ENCODE data around the gene DMWD. TPM values are rescaled to one million over a fixed set of nuclear protein-coding genes. Genes with fewer than 3 reads are reported as not detected.

Gene DMWD
- total and polyA plus RNA-seq, 2 of the 13 experiments (the other 11 are each of a cell fraction or from before 2014, with no cell fraction given) = 10.3 to 14.9 TPM

DNA sequence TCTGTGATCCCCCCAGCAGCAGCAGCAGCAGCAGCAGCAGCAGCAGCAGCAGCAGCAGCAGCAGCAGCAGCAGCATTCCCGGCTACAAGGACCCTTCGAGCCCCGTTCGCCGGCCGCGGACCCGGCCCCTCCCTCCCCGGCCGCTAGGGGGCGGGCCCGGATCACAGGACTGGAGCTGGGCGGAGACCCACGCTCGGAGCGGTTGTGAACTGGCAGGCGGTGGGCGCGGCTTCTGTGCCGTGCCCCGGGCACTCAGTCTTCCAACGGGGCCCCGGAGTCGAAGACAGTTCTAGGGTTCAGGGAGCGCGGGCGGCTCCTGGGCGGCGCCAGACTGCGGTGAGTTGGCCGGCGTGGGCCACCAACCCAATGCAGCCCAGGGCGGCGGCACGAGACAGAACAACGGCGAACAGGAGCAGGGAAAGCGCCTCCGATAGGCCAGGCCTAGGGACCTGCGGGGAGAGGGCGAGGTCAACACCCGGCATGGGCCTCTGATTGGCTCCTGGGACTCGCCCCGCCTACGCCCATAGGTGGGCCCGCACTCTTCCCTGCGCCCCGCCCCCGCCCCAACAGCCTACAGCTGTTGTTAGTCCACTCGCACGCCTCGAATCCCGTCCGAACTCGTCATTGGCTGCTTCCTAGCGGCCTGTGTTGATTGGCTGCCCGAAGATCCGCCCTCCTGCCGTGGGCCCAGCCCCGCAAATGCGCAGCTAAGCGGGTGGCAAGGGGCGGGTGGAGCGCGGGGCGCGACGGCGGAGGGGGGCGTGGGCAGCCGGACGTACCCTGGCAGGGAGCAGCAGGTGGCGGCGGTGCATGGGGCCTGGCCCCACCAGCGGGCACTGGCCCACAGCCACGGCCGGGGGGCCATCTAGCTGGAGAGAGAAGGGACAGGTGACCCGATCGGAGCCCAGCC is 22.2 kb downstream of the DMWD start (continued):
- TF ChIP-seq, protein P1, sequence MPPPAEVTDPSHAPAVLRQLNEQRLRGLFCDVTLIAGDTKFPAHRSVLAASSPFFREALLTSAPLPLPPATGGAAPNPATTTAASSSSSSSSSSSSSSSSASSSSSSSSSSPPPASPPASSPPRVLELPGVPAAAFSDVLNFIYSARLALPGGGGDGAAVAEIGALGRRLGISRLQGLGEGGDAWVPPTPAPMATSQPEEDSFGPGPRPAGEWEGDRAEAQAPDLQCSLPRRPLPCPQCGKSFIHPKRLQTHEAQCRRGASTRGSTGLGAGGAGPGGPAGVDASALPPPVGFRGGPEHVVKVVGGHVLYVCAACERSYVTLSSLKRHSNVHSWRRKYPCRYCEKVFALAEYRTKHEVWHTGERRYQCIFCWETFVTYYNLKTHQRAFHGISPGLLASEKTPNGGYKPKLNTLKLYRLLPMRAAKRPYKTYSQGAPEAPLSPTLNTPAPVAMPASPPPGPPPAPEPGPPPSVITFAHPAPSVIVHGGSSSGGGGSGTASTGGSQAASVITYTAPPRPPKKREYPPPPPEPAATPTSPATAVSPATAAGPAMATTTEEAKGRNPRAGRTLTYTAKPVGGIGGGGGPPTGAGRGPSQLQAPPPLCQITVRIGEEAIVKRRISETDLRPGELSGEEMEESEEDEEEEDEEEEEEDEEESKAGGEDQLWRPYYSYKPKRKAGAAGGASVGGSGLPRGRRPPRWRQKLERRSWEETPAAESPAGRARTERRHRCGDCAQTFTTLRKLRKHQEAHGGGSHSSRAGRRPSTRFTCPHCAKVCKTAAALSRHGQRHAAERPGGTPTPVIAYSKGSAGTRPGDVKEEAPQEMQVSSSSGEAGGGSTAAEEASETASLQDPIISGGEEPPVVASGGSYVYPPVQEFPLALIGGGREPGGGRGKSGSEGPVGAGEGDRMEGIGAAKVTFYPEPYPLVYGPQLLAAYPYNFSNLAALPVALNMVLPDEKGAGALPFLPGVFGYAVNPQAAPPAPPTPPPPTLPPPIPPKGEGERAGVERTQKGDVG (CRISPR knock-in tag; IDR thresholded peaks at IDR 0.05; ENCODE audit: borderline replicate concordance) = peak; percentile 93; the same call in 1 of the 2 replicates
- no peak for TF ChIP-seq MTA1 (CRISPR knock-in tag; IDR thresholded peaks at IDR 0.05; ENCODE audit: borderline replicate concordance)
- peak; percentile 87; the same call in 1 of the 2 replicates for TF ChIP-seq TSC22D2 (CRISPR knock-in tag; IDR thresholded peaks at IDR 0.05; ENCODE audit: borderline replicate concordance)
- TF ChIP-seq ZFP1 (CRISPR knock-in tag; IDR thresholded peaks at IDR 0.05) = peak; percentile 87
- TF ChIP-seq, protein P2, sequence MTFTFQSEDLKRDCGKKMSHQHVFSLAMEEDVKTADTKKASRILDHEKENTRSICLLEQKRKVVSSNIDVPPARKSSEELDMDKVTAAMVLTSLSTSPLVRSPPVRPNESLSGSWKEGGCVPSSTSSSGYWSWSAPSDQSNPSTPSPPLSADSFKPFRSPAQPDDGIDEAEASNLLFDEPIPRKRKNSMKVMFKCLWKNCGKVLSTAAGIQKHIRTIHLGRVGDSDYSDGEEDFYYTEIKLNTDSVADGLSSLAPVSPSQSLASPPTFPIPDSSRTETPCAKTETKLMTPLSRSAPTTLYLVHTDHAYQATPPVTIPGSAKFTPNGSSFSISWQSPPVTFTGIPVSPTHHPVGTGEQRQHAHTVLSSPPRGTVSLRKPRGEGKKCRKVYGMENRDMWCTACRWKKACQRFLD (CRISPR knock-in tag; IDR thresholded peaks at IDR 0.05; ENCODE audit: borderline replicate concordance) = peak; percentile 51; the same call in 1 of the 2 replicates
- no peak for TF ChIP-seq SUZ12 (IDR thresholded peaks at IDR 0.05; ENCODE audit: low read depth, low read length)
- no peak for TF ChIP-seq RARA (CRISPR knock-in tag; IDR thresholded peaks at IDR 0.05)
- TF ChIP-seq KAT7 (CRISPR knock-in tag; IDR thresholded peaks at IDR 0.05; ENCODE audit: borderline replicate concordance) = peak; percentile 81; the same call in 1 of the 2 replicates
- no peak for TF ChIP-seq NR3C1 (CRISPR knock-in tag; IDR thresholded peaks at IDR 0.05)
- TF ChIP-seq, protein P3, sequence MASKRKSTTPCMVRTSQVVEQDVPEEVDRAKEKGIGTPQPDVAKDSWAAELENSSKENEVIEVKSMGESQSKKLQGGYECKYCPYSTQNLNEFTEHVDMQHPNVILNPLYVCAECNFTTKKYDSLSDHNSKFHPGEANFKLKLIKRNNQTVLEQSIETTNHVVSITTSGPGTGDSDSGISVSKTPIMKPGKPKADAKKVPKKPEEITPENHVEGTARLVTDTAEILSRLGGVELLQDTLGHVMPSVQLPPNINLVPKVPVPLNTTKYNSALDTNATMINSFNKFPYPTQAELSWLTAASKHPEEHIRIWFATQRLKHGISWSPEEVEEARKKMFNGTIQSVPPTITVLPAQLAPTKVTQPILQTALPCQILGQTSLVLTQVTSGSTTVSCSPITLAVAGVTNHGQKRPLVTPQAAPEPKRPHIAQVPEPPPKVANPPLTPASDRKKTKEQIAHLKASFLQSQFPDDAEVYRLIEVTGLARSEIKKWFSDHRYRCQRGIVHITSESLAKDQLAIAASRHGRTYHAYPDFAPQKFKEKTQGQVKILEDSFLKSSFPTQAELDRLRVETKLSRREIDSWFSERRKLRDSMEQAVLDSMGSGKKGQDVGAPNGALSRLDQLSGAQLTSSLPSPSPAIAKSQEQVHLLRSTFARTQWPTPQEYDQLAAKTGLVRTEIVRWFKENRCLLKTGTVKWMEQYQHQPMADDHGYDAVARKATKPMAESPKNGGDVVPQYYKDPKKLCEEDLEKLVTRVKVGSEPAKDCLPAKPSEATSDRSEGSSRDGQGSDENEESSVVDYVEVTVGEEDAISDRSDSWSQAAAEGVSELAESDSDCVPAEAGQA (IDR thresholded peaks at IDR 0.05; ENCODE audit: low read depth) = peak; percentile 27; the same call in 1 of the 2 replicates
- TF ChIP-seq, protein P3 (CRISPR knock-in tag; IDR thresholded peaks at IDR 0.05; ENCODE audit: borderline replicate concordance) = no peak
- peak; percentile 85; the same call in 1 of the 2 replicates for TF ChIP-seq ZNF558 (CRISPR knock-in tag; IDR thresholded peaks at IDR 0.05; ENCODE audit: borderline replicate concordance)
- TF ChIP-seq, protein P4, sequence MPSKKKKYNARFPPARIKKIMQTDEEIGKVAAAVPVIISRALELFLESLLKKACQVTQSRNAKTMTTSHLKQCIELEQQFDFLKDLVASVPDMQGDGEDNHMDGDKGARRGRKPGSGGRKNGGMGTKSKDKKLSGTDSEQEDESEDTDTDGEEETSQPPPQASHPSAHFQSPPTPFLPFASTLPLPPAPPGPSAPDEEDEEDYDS (CRISPR knock-in tag; IDR thresholded peaks at IDR 0.05) = peak; percentile 74
- TF ChIP-seq ZNF17 (CRISPR knock-in tag; IDR thresholded peaks at IDR 0.05) = no peak
- TF ChIP-seq, protein P5, sequence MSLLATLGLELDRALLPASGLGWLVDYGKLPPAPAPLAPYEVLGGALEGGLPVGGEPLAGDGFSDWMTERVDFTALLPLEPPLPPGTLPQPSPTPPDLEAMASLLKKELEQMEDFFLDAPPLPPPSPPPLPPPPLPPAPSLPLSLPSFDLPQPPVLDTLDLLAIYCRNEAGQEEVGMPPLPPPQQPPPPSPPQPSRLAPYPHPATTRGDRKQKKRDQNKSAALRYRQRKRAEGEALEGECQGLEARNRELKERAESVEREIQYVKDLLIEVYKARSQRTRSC (CRISPR knock-in tag; IDR thresholded peaks at IDR 0.05; ENCODE audit: low read depth) = no peak
- TF ChIP-seq ZNF496 (CRISPR knock-in tag; IDR thresholded peaks at IDR 0.05; ENCODE audit: insufficient replicate concordance) = no peak
- no peak for TF ChIP-seq ELF3 (CRISPR knock-in tag; IDR thresholded peaks at IDR 0.05)
